ENCODE data around the gene E2F6. TPM values are rescaled to one million over a fixed set of nuclear protein-coding genes. Genes with fewer than 3 reads are reported as not detected.

E2F6 gene, protein sequence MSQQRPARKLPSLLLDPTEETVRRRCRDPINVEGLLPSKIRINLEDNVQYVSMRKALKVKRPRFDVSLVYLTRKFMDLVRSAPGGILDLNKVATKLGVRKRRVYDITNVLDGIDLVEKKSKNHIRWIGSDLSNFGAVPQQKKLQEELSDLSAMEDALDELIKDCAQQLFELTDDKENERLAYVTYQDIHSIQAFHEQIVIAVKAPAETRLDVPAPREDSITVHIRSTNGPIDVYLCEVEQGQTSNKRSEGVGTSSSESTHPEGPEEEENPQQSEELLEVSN
- total RNA-seq, result 1 to 10 TPM; 6.6 TPM

GRCh38 chr2:11465485-11466306, at the start of gene E2F6:
Gene E2F6 (minus strand): TSS chr2:11466161. CDS start chr2:11465879, 282 bp downstream.
- peak within 1 kb of the TSS; percentile 76 for H3K4me3 ChIP-seq
- TF ChIP-seq, protein P1, sequence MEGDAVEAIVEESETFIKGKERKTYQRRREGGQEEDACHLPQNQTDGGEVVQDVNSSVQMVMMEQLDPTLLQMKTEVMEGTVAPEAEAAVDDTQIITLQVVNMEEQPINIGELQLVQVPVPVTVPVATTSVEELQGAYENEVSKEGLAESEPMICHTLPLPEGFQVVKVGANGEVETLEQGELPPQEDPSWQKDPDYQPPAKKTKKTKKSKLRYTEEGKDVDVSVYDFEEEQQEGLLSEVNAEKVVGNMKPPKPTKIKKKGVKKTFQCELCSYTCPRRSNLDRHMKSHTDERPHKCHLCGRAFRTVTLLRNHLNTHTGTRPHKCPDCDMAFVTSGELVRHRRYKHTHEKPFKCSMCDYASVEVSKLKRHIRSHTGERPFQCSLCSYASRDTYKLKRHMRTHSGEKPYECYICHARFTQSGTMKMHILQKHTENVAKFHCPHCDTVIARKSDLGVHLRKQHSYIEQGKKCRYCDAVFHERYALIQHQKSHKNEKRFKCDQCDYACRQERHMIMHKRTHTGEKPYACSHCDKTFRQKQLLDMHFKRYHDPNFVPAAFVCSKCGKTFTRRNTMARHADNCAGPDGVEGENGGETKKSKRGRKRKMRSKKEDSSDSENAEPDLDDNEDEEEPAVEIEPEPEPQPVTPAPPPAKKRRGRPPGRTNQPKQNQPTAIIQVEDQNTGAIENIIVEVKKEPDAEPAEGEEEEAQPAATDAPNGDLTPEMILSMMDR (IDR thresholded peaks at IDR 0.05), result no peak
- peak within 1 kb of the TSS; percentile 89 for H3K27ac ChIP-seq

GRCh38 chr2:11515490-11515981, 49.6 kb upstream of the E2F6 start:
- no peak overlapping the region for H3K9ac ChIP-seq (ENCODE audit: low read depth in 2 of 2, low read length in 2 of 2)

More at GRCh38 chr2:11465485-11466306, at the start of gene E2F6:
- H3K27me3 ChIP-seq, result no peaks in the 10 kb centered on the region
- DNase-seq, result peak; percentile 96
- H3K9ac ChIP-seq (ENCODE audit: low read depth in 2 of 2, low read length in 2 of 2), result peak within 1 kb of the TSS; percentile 6 to 52
- H3K36me3 ChIP-seq, result no peaks in the 10 kb centered on the region
- intact Hi-C loops (cut with DNase I), result no loop called here
- H3K9me3 ChIP-seq, result no peaks in the 10 kb centered on the region
- peaks cover 3% of the 10 kb centered on the region for H3K4me1 ChIP-seq

DNA sequence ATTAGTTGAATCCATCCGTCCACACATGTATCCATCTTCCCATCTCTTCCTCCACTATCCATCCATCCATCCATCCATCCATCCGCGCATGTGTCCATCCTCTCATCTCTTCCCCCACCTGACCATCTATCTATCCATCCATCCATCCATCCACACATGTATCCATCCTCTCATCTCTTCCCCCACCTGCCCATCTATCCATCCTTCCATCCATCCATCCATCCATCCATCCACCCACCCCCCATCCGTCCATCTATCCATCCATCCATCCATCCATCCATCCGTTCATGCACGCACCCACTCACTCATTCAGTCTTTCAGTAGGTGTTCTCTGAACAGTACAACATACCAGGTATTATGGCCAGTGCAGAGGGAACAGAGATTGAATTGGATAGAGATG, 48.9 kb upstream of the E2F6 start:
- intact Hi-C loops (cut with DNase I), result no loop called here
- TF ChIP-seq, protein P1 (IDR thresholded peaks at IDR 0.05), result no peak
- H3K4me1 ChIP-seq, result no peaks in the 10 kb centered on the region
- H3K4me3 ChIP-seq, result no peak overlapping the region
- H3K9ac ChIP-seq (ENCODE audit: low read depth in 2 of 2, low read length in 2 of 2), result no peak overlapping the region
- H3K36me3 ChIP-seq, result no peaks in the 10 kb centered on the region
- no peak for DNase-seq
- H3K9me3 ChIP-seq, result no peaks in the 10 kb centered on the region
- H3K27me3 ChIP-seq, result no peaks in the 10 kb centered on the region
- H3K27ac ChIP-seq, result no peak overlapping the region

More at GRCh38 chr2:11515490-11515981, 49.6 kb upstream of the E2F6 start:
- Histone ChIP-seq H3K27me3 (no peaks in the 10 kb centered on the region), H3K36me3 (no peaks in the 10 kb centered on the region), H3K27ac (no peak overlapping the region), H3K4me1 (no peaks in the 10 kb centered on the region), H3K4me3 (no peak overlapping the region), H3K9me3 (no peaks in the 10 kb centered on the region)
- intact Hi-C loops (cut with DNase I), result no loop called here
- no peak for DNase-seq
- TF ChIP-seq, protein P1 (IDR thresholded peaks at IDR 0.05), result no peak

GRCh38 chr2:11514081-11514730, 48.2 kb upstream of the E2F6 start:
- no peaks in the 10 kb centered on the region for H3K4me1 ChIP-seq
- DNase-seq, result no peak
- H3K27me3 ChIP-seq, result no peaks in the 10 kb centered on the region
- no peaks in the 10 kb centered on the region for H3K9me3 ChIP-seq
- no peak overlapping the region for H3K27ac ChIP-seq
- H3K4me3 ChIP-seq, result no peak overlapping the region
- H3K9ac ChIP-seq (ENCODE audit: low read depth in 2 of 2, low read length in 2 of 2), result no peak overlapping the region
- H3K36me3 ChIP-seq, result no peaks in the 10 kb centered on the region
- TF ChIP-seq, protein P1 (IDR thresholded peaks at IDR 0.05), result no peak
- intact Hi-C loops (cut with DNase I), result no loop called here

DNA sequence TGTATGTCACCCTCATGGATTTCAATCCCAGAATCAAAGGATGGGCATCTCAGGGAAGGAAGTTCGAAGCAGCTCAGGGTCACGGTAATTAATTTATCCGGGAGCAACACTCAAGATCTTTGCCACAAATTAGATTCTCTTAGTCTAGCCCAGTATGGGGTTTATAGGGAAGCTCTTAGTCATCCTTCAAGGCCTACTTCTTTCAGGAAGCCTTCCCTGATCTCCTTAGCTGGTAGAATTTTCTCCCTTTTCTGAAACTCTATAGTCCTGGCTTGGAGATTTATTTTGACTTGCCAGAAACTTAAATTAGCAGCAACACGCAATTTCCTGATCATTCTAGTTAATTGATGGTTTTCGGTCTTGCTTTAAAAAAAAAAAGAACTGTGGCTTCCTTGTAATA, 47.4 kb upstream of the E2F6 start:
- no peak overlapping the region for H3K4me3 ChIP-seq
- TF ChIP-seq, protein P1 (IDR thresholded peaks at IDR 0.05), result no peak
- intact Hi-C loops (cut with DNase I), result no loop called here
- no peaks in the 10 kb centered on the region for H3K36me3 ChIP-seq
- no peaks in the 10 kb centered on the region for H3K9me3 ChIP-seq
- DNase-seq, result no peak
- no peak overlapping the region for H3K27ac ChIP-seq
- H3K4me1 ChIP-seq, result no peaks in the 10 kb centered on the region
- no peak overlapping the region for H3K9ac ChIP-seq (ENCODE audit: low read depth in 2 of 2, low read length in 2 of 2)
- no peaks in the 10 kb centered on the region for H3K27me3 ChIP-seq

All from colonic mucosa (tissue), 4 donors.